HG03108 (cell line): ENCODE measurements around the gene KISS1R.

ENCODE experiments used
- ATAC-seq: cut with Tn5 transposase; IDR thresholded peaks from one replicate; pipeline ENCODE4 v1.9.1; 2021; ENCODE audit warnings: moderate library complexity; ENCODE audit not compliant: unreplicated experiment

Gene KISS1R

DNA sequence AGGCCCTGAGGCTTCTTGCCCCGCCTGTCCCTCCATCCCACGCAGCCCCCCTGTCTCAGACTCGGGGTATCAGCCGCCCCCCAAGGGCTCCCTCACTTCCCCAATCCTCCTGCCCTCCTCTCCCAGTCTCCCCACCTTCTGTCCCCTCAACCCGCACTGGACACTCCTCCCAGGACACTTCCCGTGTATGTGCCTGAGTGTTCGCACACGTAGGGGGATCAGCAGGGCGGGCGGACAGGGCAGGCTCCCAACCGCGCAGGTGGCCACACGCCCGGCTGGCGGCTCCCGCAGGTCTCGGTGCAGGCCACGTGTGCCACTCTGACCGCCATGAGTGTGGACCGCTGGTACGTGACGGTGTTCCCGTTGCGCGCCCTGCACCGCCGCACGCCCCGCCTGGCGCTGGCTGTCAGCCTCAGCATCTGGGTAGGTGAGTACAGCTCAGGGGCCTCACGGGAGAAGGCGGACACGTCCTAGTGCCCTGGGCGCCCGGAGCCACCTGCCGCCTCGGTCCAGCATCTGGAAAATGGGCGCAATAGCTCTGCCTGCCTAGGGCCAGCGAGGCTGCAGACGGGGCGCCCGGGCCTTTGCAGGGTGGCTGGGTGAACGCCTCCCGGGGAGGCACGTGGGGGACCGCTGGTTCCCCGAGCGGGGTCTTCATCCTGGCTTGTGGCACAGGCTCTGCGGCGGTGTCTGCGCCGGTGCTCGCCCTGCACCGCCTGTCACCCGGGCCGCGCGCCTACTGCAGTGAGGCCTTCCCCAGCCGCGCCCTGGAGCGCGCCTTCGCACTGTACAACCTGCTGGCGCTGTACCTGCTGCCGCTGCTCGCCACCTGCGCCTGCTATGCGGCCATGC is 2.3 kb downstream of the KISS1R start:
- no peak for ATAC-seq

GRCh38 chr19:920051-920864 is 3.1 kb downstream of the KISS1R start:
- no peak for ATAC-seq

DNA sequence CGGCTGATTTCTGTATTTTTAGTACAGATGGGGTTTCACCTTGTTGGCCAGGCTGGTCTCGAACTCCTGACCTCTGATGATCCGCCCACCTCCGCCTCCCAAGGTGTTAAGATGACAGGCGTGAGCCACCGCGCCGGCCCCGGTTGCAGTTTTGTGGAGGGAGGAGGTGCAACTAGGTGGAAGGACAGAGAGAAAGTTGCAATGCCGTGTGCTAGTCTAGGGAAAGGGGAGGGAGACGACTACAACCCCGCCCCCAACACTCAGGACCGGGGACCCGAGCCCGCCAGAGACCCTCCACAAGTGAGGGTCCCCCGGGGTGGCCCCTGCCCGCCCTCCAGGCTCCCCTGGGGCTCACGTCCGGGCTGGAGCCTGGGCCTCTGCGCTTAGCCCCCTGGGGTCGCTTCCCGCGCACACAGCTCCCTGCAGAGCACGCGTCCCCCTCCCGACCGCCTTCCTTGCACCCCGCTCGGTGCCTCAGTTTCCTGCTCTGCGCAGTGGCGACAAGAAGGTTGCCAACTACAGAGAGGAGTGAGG is 7.5 kb downstream of the KISS1R start:
- ATAC-seq = no peak

GRCh38 chr19:925087-925525 is 8.0 kb downstream of the KISS1R start:
- ATAC-seq = peak; percentile 36

GRCh38 chr19:925526-926322 is 8.6 kb downstream of the KISS1R start, which contains the start of gene ARID3A:
ARID3A (plus strand) TSS chr19:926035; CDS start chr19:929529, 3,494 bp downstream.
- peak; percentile 51 for ATAC-seq

DNA sequence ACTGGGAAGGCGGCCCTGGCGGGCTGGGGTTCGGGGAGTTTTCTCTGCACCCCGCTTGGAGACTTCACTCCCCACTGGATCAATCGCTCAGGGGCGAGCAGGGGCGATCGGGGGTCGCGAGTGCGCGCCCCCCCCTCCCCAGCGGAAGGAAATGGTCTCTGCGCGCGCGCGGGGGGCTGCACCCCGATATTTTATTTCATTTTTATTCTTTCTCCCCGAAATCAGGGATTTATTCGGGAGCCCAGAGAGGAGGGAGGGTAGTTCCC is 9.1 kb downstream of the KISS1R start:
- no peak for ATAC-seq

- ATAC-seq = no peak
These were observed 9.6 kb downstream of the KISS1R start for GRCh38 chr19:926589-927350.

DNA sequence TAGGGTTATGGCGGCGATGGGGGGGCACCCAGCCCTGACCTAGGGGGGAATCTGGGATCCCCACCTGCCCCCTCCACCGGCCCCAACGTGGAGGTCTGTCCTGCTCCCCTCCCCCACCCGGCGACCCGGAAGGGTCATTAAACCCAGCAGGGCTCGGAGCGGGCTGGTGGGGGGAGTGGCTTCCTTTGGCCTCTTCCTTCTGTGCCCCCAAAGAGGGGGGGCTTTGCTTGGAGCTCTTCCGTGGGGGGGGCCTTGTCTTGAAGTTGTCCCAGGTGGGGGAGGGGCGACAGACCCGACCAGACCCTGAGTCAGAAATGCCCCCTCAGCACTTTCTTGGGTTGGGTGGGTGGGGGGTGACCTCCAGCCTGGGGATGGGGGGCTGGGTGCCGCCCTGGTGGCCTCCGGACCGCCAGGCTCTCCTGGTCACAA is 10.2 kb downstream of the KISS1R start:
- ATAC-seq = no peak

DNA sequence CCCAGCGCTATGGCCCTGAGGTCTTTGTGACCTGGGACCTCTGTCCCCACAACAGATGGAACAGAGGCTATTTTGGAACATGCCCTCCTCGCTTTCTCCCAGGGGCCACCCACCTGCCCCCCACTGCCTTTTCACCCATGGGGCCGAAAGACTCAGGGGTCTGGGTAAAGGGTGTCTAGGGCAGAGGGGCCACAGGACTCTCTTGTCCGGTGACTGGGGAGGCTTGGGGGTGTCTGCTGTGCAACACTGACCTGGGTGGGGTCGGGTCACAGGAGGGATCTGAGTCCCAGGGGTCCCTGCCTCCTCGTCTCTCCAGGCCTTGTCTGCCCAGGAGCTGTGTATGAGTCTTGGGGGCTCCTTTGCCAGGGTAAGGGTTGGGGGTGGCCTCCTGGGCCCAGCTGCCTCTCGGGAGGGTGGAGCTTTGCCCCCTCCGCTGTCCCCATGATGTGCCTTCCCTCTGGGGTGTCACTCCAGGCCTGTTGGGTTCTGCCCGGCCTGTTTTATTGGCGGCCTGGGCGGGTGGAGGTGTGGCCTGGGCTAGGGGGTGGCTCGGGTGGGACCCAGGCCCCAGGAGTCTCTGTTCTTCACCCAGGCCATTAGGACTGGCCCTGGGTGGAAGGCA is 10.8 kb downstream of the KISS1R start:
- no peak for ATAC-seq

DNA sequence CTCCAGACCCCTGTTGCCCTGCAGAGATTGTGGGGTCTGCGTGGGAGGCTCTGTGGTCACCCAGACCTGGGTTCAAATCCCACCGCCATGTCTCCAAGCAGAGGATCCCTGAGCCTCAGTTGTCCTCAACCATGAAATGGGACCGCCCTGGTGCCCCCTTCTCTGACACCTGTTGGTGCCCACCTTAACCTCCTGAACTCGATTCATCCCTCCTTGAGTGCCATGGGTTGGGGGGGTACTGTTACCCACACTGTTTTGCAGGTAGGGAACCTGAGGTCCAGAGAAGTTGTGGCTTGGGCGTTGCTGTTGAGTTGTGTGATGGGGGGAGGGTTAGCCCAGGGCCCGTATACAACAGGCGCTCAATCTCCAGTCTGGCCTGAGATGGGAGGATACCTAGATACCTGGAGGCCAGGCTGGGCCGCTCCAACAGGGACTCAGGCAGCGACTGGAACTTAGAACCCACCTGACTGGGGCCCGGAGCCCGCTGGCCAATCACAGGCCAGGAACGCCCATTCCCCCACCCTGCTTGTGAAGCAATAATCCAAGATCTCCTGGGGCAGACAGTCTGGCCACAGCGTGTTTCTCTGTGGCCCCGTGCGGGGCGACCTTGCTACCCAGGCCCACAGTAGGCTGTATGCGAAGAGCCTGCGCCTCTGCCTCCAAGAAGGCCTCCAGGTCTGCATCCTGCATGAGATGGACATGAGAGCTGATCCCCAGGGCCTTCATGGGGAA is 11.5 kb downstream of the KISS1R start:
- ATAC-seq = no peak

DNA sequence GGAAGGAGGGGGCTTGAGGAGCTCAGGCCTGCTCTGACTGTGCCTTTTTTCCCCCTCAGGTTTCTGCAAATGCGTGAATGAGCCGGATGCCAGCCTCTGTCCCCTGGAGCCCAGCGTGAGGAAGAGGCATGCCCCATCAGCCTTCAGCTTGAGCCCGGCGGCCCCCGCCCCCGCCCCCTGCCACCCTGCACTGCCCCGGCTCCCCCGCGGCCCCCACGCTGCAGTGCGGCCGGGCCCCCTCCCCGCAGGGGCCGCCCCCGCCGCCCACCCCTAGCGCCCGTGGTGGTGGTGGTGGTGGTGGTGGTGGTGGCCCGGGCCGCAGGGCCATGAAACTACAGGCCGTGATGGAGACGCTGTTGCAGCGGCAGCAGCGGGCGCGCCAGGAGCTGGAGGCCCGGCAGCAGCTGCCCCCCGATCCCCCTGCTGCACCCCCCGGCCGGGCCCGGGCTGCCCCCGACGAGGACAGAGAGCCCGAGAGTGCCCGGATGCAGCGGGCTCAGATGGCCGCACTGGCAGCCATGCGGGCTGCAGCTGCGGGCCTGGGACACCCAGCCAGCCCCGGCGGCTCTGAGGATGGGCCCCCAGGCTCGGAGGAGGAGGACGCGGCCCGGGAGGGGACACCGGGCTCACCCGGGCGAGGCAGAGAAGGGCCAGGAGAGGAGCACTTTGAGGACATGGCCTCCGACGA is 12.2 kb downstream of the KISS1R start:
- no peak for ATAC-seq

DNA sequence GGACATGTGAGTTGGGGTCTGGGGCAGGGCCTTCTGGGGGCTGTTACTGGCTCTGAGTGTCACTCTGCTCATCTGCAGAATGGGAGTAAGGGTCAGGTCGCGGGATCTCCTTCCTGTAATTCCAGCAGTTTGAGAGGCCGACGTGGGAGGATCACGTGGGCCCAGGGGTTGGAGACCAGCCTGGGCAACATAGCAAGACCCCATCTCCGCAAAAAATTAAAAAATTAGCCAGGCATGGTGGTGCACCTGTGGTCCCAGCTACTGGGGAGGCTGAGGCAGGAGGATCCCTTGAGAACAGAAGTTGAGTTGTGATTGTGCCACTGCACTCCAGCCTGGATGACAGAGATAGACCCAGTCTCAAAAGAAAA is 12.7 kb downstream of the KISS1R start:
- no peak for ATAC-seq

GRCh38 chr19:931860-932647 is 14.9 kb downstream of the KISS1R start:
- ATAC-seq = no peak

DNA sequence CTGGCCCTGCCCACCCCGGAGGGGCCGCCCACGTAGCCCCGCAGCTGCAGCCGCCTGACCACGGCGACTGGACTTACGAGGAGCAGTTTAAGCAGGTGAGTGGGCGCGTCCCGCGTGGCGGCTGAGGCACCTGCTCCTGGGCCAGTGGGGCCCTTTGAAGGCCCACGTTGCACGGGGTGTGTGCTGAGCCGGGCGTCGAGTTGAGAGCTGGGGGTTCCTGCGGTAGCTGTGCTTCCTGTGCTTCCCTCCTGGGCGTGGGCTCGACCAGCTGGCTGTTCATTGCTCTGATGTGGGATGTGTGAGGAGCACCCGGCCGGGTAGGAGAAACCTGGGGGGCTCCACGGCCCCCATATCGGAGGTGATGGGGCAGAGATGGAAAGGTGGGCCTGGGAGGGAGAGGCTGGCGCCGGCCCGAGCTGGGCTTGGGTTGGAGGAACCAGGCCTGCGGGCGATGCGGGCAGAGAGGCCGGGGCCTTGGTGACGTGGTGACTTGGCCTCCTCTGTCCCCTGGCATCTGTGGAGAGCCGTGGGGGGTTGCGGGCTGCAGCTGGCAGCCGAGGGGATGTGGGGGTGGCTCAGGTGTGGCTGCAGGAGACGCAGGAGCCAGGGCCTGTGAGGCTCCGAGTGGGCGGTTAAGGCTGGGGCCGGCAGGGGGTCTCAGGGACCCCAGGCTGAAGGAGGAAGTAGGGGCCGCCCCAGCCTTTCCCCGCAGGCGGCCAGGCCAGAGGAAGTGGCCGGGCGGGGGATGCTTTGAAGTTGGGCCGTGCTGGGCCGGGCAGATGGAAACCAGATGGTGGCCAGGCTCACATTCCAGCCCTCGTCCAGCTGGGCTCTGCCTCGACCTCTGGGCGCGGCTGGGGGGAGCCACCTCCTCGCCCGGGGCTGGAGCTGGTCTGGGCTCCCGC is 15.8 kb downstream of the KISS1R start:
- no peak for ATAC-seq

DNA sequence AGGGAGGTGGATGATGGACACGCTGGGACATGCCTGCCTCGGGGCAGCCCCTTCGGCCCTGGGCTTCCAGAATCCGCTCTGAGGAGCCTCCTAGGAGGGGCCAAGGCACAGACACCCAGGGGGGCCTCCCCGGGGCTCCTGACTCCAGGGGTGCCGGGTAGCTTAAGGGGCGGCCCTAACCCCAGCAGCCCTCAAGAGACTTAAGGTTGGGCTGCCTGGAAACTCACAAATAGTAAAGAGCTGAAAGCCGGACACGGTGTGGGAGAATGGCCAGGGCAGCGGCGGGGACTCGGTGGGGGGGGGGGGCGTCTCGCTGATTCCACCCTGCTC is 16.4 kb downstream of the KISS1R start:
- ATAC-seq = no peak

DNA sequence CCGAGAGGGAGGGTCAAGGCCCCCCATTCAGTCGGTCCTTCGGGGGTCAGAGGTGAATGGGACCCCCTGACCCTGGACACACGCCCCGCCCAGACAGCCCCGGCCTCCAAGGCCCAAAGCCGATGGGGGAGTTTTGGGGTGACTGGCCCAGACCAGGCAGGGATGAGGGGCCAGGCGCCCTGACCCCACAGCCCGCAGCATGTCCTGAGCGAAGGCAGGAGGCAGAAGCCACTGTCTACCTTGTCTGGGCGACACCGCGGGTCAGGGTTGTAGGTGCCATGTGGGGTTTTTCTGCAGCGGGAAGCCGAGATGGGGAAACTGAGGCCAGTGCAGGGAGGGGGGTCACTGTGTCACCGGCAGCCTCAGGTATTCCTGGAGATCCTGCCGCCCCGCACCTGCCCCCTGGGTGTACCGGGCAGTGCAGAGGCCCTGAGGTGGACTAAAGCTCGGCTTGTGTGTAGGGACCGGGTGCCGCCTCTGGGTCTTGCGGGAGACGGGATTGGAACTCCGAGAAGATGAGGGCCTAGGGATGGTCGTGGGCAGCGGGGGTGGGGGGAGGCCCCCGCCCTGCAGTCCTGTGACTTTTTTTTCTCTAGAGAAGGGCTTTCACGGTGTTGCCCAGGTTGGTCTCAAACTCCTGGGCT is 17.2 kb downstream of the KISS1R start:
- no peak for ATAC-seq
